ENCODE data around the gene SPTBN5.

- TF ChIP-seq ZFP30 (CRISPR knock-in tag; IDR thresholded peaks at IDR 0.05) (no peak), BACH2 (CRISPR knock-in tag; IDR thresholded peaks at IDR 0.05; ENCODE audit: borderline replicate concordance) (no peak), CSRNP3 (CRISPR knock-in tag; IDR thresholded peaks at IDR 0.05) (no peak), CREB5 (CRISPR knock-in tag; IDR thresholded peaks at IDR 0.05; ENCODE audit: low read depth) (no peak), OSR1 (CRISPR knock-in tag; IDR thresholded peaks at IDR 0.05) (no peak), ZFP3 (CRISPR knock-in tag; IDR thresholded peaks at IDR 0.05) (no peak)
Measured at GRCh38 chr15:41897363-41897799, 3.5 kb upstream of the SPTBN5 start.
